Measurements from ENCODE around the gene ZIC2. TPM values are rescaled to one million over a fixed set of nuclear protein-coding genes. Genes with fewer than 3 reads are reported as not detected.

The ZIC2 gene
- total and polyA plus RNA-seq, 2 of the 8 experiments (the other 6 are each of a cell fraction or from before 2014, with no cell fraction given), result 53.2 to 372 TPM

- peaks cover 3 to 66% (median 41%) of the 10 kb centered on the region in 4 experiments; a peak in 6 of 7 replicates for H3K27me3 ChIP-seq (replicated peaks in 1 of 4; ENCODE audit: control insufficient read depth in 3 of 4, extremely low read depth in 1 of 4, insufficient read depth in 3 of 4, low read length in 3 of 4)
- no peak overlapping the region for H4K5ac ChIP-seq (ENCODE audit: insufficient read length, low read depth, low read length)
- peaks cover under 1 to 26% of the 10 kb centered on the region in 2 experiments; a peak in 3 of 4 replicates for H3K79me2 ChIP-seq (ENCODE audit: control insufficient read depth in 1 of 2, insufficient read depth in 2 of 2, low read length in 2 of 2)
- H3K9ac ChIP-seq (replicated peaks in 1 of 4; ENCODE audit: extremely low read depth in 1 of 4, low read depth in 3 of 4, low read length in 3 of 4), result no peak overlapping the region
- H4K91ac ChIP-seq (replicated peaks; ENCODE audit: insufficient read length, low read length), result no peak overlapping the region
- peak overlapping the region; percentile 91 to 95 for H3K4me2 ChIP-seq (ENCODE audit: insufficient read depth in 1 of 2, low read depth in 2 of 2, low read length in 2 of 2)
- peak overlapping the region; percentile 91; the same call in 1 of the 2 replicates for H2BK20ac ChIP-seq (ENCODE audit: low read length)
- H3K23me2 ChIP-seq (ENCODE audit: low read depth, low read length), result peaks cover 23% of the 10 kb centered on the region; the same call in 1 of the 2 replicates
- H3K9me3 ChIP-seq (ENCODE audit: insufficient read depth in 2 of 2, low read depth in 1 of 2, low read length in 1 of 2), result no peaks in the 10 kb centered on the region
- H2BK120ac ChIP-seq (replicated peaks; ENCODE audit: low read depth, low read length), result no peak overlapping the region
- H2BK12ac ChIP-seq (ENCODE audit: low read depth, low read length), result peak overlapping the region; percentile 29
- H4K20me1 ChIP-seq (replicated peaks in 1 of 2; ENCODE audit: control insufficient read depth in 1 of 2, insufficient read depth in 2 of 2, low read length in 2 of 2), result peaks cover 2 to 6% of the 10 kb centered on the region in 2 experiments
- no peak overlapping the region for H2AFZ ChIP-seq (ENCODE audit: low read length)
- no peak overlapping the region for H3K4ac ChIP-seq (replicated peaks; ENCODE audit: insufficient read length, low read depth, low read length)
- ChIA-PET CTCF (ENCODE audit: partially characterized antibody) (interaction anchor here (0.5 to 2.5 kb wide), 10 partner anchors 30 to 525 kb away, joined by 3 to 10 read pairs (median 4); no protein-coding TSS in a partner anchor), POLR2A (ENCODE audit: partially characterized antibody) (interaction anchor here (0.6 to 10.0 kb wide), 12 partner anchors 7 to 416 kb away, joined by 3 to 145 read pairs (median 4); partner anchors contain the start of genes ZIC2 and ZIC5)
- no peak overlapping the region; the same call in none of the 2 replicates for H4K8ac ChIP-seq (ENCODE audit: extremely low read depth, insufficient read depth, low read length)
- H2BK15ac ChIP-seq (ENCODE audit: low read length), result no peak overlapping the region
- H3K56ac ChIP-seq (replicated peaks; ENCODE audit: insufficient read length, low read depth, low read length), result peak overlapping the region; percentile 67
- peak; percentile 59 for TF ChIP-seq EZH2 (IDR thresholded peaks at IDR 0.05; ENCODE audit: low read depth, low read length, severe bottlenecking)
- TF ChIP-seq SRF (IDR thresholded peaks at IDR 0.05; ENCODE audit: low read depth, low read length), result no peak
- TF ChIP-seq SUZ12 (IDR thresholded peaks at IDR 0.05; ENCODE audit: low read length), result peak; percentile 49
- TF ChIP-seq RNF2 (IDR thresholded peaks at IDR 0.05; ENCODE audit: borderline replicate concordance, low read depth, low read length, missing control alignments, poor library complexity, severe bottlenecking), result peak; percentile 21
- no peak for TF ChIP-seq SIX5 (IDR thresholded peaks at IDR 0.05; ENCODE audit: low read depth, low read length)
- TF ChIP-seq SP4 (IDR thresholded peaks at IDR 0.05; ENCODE audit: low read length), result 0 out of 2 replicates have a peak, but pooled peaks have one; percentile 48
- peak; percentile 59 for TF ChIP-seq KDM4A (IDR thresholded peaks at IDR 0.05; ENCODE audit: low read depth, low read length, severe bottlenecking)
- H3K27ac ChIP-seq (ENCODE audit: low read depth, low read length), result no peak overlapping the region
- 6% methylated on average over 36 of the region's 42 CpGs; no CpG with 5 or more reads in 1 of the 2 experiments for WGBS, 2 experiments (ENCODE audit: extremely low coverage in 1 of 2, insufficient coverage in 1 of 2, insufficient read length in 1 of 2, insufficient replicate concordance in 2 of 2, low coverage in 1 of 2, low lambda C conversion rate in 2 of 2, missing lambda C conversion rate in 1 of 2)
- peak overlapping the region; percentile 10; the same call in 1 of the 2 replicates for H3K18ac ChIP-seq (ENCODE audit: extremely low read depth, low read length)
- H3K4me3 ChIP-seq (ENCODE audit: extremely low read depth in 1 of 4, insufficient read depth in 2 of 4, low read depth in 3 of 4, low read length in 4 of 4), result peak overlapping the region; percentile 31 to 72 (median 50); a peak in 7 of 8 replicates
- peaks cover 5 to 25% (median 12%) of the 10 kb centered on the region in 4 experiments; a peak in 6 of 8 replicates for H3K36me3 ChIP-seq (ENCODE audit: control insufficient read depth in 2 of 4, insufficient read depth in 4 of 4, low read length in 3 of 4)
- H3K14ac ChIP-seq (ENCODE audit: insufficient read length), result no peak overlapping the region
- DNase-seq (ENCODE audit: low read depth in 1 of 2, low spot score in 2 of 2), result peak in 1 of 2 experiments; percentile 76
- H2AK5ac ChIP-seq (ENCODE audit: low read depth, low read length), result no peak overlapping the region
- peak overlapping the region; percentile 28; the same call in 1 of the 2 replicates for H2BK5ac ChIP-seq (ENCODE audit: low read depth, low read length)
- H3K4me1 ChIP-seq (replicated peaks in 1 of 4; ENCODE audit: control insufficient read depth in 3 of 4, insufficient read depth in 4 of 4, low read length in 3 of 4), result peaks cover 8 to 37% (median 25%) of the 10 kb centered on the region in 4 experiments
- H3K23ac ChIP-seq (ENCODE audit: insufficient read length), result no peak overlapping the region
- FAIRE-seq, result no peak
- no peaks in the 10 kb centered on the region; the same call in 1 of the 2 replicates for H3K79me1 ChIP-seq (ENCODE audit: low read depth, low read length)
Observed at GRCh38 chr13:99989276-99990125, 7.9 kb downstream of the ZIC2 start.
